AG10803 (cell line): ENCODE data around the gene GRB2.

Experiments used
- DNase-seq: peaks from one replicate; pipeline ENCODE4 v3.0.0; 2010; ENCODE audit warnings: low read depth
- H3K4me3 ChIP-seq: 2 replicates; pipeline ENCODE4 v1.5.1; 2011; ENCODE audit warnings: mild to moderate bottlenecking, low read length, control low read depth
- CTCF ChIP-seq: conservative IDR thresholded peaks from 2 replicates; pipeline ENCODE4 v1.5.1; 2011; ENCODE audit warnings: mild to moderate bottlenecking, low read length, control low read depth, inconsistent platforms

The GRB2 gene

GRCh38 chr17:75411328-75412067 lies 6.0 kb upstream of the GRB2 start:
- DNase-seq, result no peak
- H3K4me3 ChIP-seq, result no peak overlapping the region
- no peak for TF ChIP-seq CTCF

- TF ChIP-seq CTCF, result no peak
- H3K4me3 ChIP-seq, result no peak overlapping the region
- no peak for DNase-seq
Measured at GRCh38 chr17:75410141-75410540, 4.7 kb upstream of the GRB2 start.

DNA sequence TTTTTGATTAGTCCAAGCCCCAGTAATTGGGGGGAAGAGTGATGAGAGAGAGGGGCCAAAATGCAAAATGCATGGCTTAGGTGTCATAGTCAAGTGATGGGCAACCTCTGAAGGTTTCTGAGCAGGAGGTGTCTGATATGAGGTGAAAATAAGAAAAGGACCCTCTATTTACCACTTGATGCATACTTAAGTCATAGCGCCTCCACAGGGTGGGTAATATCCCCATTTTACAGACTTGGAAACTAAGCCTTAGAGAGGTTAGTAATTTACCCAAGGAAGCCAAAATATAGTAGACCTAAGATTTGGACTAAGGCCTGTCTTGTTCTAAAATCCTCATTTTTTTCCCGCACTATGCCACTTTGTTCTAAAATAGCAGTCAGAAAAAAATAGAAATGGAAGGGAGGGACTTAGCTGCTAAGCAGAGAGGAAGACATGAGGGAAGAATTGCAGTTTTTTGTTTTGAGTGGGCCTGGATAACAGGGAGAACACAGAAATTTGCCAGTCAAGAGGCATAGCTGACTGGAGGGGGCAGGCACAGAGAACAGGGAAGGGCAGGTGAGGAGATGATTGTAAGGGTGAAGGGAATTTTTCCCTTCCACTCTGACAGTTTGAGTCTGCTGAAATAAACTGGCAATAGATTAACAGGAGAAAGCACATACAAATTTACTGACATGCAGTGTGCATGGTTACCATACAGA lies 2.3 kb upstream of the GRB2 start:
- DNase-seq, result no peak
- no peak overlapping the region for H3K4me3 ChIP-seq
- no peak for TF ChIP-seq CTCF

DNA sequence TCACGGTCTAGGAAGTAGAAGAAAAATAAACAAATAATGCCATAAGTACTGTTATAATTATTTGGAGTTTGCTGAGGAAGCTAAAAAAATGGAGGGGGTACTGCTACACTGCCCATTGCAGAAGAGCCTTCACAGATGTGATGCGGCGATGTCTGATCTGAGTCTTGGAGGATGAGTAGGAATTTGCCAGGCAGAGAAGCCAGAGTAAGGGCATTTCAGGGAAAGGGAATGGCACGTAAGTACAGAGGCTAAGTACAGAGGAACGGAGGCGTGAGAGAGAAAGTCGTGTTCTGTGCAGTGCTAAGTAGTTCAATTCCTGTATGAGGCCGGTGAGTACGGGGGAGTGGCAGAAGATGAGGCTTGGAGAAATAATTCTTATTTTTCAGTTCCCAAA lies 741 bp upstream of the GRB2 start:
- no peak for TF ChIP-seq CTCF
- DNase-seq, result peak; percentile 33
- H3K4me3 ChIP-seq, result peak overlapping the region; percentile 66

DNA sequence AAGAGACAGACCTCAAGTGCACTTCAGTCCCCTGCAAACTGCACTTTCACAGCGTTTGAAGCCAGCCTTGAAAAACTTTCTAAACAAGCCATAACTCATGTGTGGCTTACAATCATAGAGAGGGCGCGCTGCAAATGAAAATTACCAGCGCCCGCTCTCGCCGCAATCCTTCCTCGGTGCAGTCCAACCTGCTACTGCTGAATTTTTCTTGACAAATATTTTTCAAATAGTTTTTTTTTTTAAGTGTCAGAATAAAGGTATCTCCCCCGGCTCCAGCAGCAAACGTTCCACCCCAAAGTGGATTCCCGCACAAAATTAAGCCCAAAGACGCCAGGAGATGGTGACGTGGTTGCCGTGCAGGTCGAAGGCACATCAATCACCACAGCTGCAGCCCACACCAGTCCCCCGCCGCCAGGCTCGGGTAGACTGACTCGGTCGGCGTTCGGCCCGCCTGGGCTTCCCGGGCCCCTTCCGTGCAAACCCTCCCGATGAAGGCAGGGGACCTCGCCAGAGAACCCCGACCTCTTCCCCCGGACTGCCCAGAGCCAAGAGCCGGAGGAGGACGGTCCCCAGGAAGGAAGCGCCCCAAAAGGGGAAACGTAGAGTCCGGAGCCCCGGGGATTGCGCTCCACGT lies 630 bp downstream of the GRB2 start:
- TF ChIP-seq CTCF, result no peak
- peak; percentile 21 for DNase-seq
- H3K4me3 ChIP-seq, result peak overlapping the region; percentile 90

- H3K4me3 ChIP-seq, result peak overlapping the region; percentile 90
- DNase-seq, result peak; percentile 79
- TF ChIP-seq CTCF, result peak; percentile 94
Measured at GRCh38 chr17:75404223-75404730, 1.2 kb downstream of the GRB2 start.

DNA sequence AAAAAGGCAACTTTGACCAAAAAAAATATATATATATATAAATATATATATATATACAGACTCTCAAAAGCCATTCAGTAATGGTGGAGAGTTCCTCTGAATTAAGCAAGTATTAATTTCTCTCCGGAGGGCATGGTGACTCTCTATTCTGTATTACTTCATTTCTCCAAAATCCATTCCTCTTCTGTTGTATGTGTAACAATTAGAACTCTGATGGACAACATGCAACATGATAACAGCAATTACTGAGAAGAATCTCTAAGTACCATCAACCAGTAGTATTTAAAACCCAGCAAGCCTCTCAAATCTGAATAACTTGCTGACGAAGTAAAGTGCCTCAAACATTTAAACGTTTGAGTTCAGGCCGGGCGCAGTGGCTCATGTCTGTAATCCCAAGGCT lies 2.3 kb downstream of the GRB2 start:
- no peak for DNase-seq
- H3K4me3 ChIP-seq, result no peak overlapping the region
- TF ChIP-seq CTCF, result no peak
